SW480 (cell line): ENCODE results near the gene YLPM1.

Source experiments
- DNase-seq: peaks from one replicate; pipeline ENCODE4 v3.0.0-alpha.2; 2016; ENCODE audit warnings: low spot score

YLPM1 gene

GRCh38 chr14:74871819-74872218 is 108.7 kb downstream of the YLPM1 start:
- DNase-seq, result no peak

- DNase-seq, result no peak
These were observed 112.1 kb downstream of the YLPM1 start for GRCh38 chr14:74875204-74875603.

GRCh38 chr14:74875941-74876913 is 113.1 kb downstream of the YLPM1 start, which contains the start of gene PROX2:
PROX2 (minus strand) TSS chr14:74876145; CDS start chr14:74863834, 12,311 bp downstream.
- no peak for DNase-seq

GRCh38 chr14:74879427-74880182 is 116.5 kb downstream of the YLPM1 start:
- no peak for DNase-seq

- DNase-seq, result peak; percentile 91
These were observed 118.5 kb downstream of the YLPM1 start, which contains the start of gene DLST for GRCh38 chr14:74881431-74882102. DLST (plus strand) TSS chr14:74881916; CDS start chr14:74881954, 38 bp downstream.

GRCh38 chr14:74882103-74882920 is 119.2 kb downstream of the YLPM1 start:
- peak; percentile 57 for DNase-seq
